Bronchial epithelial cell (primary cell): Measurements from ENCODE around the gene TRIM31. TPM values are rescaled to one million over a fixed set of nuclear protein-coding genes. Genes with fewer than 3 reads are reported as not detected.
"Not testable (repeated sequence)": the region's sequence is repeated elsewhere in the genome, so short reads cannot be mapped to it uniquely, and the experiment has no call there.

Experiments
- DNase-seq: peaks from one replicate; pipeline ENCODE4 v3.0.0-alpha.2; 2010; ENCODE audit warnings: low read depth
- FAIRE-seq: peaks from 2 replicates; lab custom pipeline; 2011; peaks lifted over from hg19 to GRCh38; lab: Jason Lieb, UNC
- H3K27me3 ChIP-seq: 2 replicates; pipeline ENCODE4 v1.5.1; 2011; ENCODE audit warnings: low read length; ENCODE audit not compliant: control insufficient read depth, insufficient read depth
- H3K36me3 ChIP-seq: 2 replicates; pipeline ENCODE4 v1.5.1; 2011; ENCODE audit warnings: low read length; ENCODE audit not compliant: control insufficient read depth, insufficient read depth
- H3K4me3 ChIP-seq: 2 replicates; pipeline ENCODE4 v1.5.1; 2011; ENCODE audit warnings: mild to moderate bottlenecking, low read depth, low read length, control low read depth
- CTCF ChIP-seq: IDR thresholded peaks from 2 replicates; pipeline ENCODE4 v1.5.1; 2011; ENCODE audit warnings: mild to moderate bottlenecking, moderate library complexity, low read length, control low read depth, inconsistent platforms; ENCODE audit not compliant: insufficient read depth, severe bottlenecking
- total RNA-seq: library from RNA; depleted of rRNA; stranded (reverse); fragments of >200 nt; gene quantifications from 2 replicates; pipeline ENCODE4 v1.2.1, GENCODE V29; 2014

Gene TRIM31
- total RNA-seq, 1 donor from 2014 or later, result not detected

GRCh38 chr6:30144811-30145210 lies 31.9 kb upstream of the TRIM31 start:
- H3K4me3 ChIP-seq, result no peak overlapping the region
- H3K36me3 ChIP-seq, result no peaks in the 10 kb centered on the region

DNA sequence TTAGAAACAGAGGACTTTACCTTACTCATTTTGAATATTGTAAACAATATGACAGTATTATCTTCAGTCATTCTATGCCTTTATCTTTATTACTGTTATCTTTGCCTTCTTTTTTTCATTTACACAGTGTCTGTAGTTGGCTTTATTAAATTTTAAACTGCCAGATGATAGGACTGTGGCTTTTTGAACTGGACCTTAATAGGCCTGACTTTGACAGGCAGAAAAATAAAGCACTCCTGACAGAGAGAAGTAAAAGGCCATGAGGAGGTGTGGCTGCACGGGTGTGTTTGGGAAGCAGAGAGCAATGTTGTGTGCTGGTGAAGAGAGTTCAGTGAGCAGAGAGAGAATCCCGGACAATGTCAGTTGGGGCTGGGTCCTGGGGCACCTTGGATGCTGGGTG lies 30.9 kb upstream of the TRIM31 start:
- H3K27me3 ChIP-seq, result peaks cover 8% of the 10 kb centered on the region
- H3K36me3 ChIP-seq, result no peaks in the 10 kb centered on the region
- FAIRE-seq, result no peak
- no peak for TF ChIP-seq CTCF
- DNase-seq, result no peak
- no peak overlapping the region for H3K4me3 ChIP-seq

More at GRCh38 chr6:30144811-30145210, 31.9 kb upstream of the TRIM31 start:
- TF ChIP-seq CTCF, result no peak
- H3K27me3 ChIP-seq, result peaks cover 8% of the 10 kb centered on the region
- FAIRE-seq (no peak), DNase-seq (no peak)

DNA sequence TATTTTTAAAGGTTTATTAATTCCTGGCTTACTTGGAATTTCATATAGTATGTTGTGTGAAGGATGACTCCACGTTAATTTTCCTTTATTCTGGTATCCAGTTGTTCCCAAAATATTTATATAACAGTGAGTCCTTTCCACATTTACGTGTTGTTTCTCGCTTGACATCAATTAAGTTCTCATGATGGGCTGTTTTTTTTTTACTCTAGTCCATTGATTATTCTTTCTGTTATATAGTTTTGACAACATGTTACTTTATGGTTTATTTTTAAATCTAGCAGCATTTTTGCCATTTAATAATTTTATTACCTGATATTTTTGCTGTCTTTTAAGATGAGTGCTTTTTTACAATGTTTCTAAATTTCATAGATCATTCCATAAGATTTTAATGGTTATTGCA lies 29.8 kb upstream of the TRIM31 start:
- Histone ChIP-seq H3K27me3 (peaks cover 8% of the 10 kb centered on the region), H3K36me3 (no peaks in the 10 kb centered on the region)
- no peak for TF ChIP-seq CTCF

DNA sequence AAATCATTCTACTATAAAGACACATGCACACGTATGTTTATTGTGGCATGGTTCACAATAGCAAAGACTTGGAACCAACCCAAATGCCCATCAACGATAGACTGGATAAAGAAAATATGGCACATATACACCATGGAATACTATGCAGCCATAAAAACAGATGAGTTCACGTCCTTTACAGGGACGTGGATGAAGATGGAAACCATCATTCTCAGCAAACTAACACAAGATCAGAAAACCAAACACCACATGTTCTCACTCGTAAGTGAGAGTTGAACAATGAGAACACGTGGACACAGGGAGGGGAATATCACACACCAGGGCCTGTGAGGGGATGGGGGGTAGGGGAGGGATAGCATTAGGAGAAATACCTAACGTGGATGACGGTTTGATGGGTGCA lies 27.4 kb upstream of the TRIM31 start:
- not testable (repeated sequence) for DNase-seq, H3K36me3 ChIP-seq, H3K27me3 ChIP-seq, H3K4me3 ChIP-seq, FAIRE-seq

More for the DNA sequence above, 29.8 kb upstream of the TRIM31 start:
- H3K4me3 ChIP-seq, result no peak overlapping the region
- DNase-seq (no peak), FAIRE-seq (no peak)

- no peak for DNase-seq
- H3K36me3 ChIP-seq, result no peaks in the 10 kb centered on the region
- no peak for FAIRE-seq
- H3K27me3 ChIP-seq, result peaks cover 2% of the 10 kb centered on the region
- TF ChIP-seq CTCF, result no peak
- no peak overlapping the region for H3K4me3 ChIP-seq
Measured at GRCh38 chr6:30136570-30137286, 23.8 kb upstream of the TRIM31 start.

DNA sequence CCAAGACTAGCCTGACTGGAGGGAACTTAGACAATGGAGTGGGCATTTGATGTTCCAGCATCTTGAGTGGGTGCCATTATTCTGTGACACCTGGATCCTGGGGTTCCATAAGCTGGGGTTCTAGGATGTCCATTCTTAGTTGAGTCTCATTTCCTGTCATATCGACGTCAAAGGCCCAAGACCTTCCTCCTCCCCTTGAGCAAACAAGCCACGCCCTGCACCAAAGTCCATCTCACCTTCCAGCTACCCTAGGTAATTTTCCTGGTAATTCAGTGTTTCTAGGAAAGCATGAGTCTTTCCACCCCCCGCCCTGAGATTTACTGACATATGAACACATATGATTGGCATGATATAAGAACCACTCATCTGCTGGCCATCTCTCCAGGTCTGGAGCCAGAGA lies 22.9 kb upstream of the TRIM31 start, which contains the start of gene TRIM40:
TRIM40 (plus strand) TSS at position 384 of the 400 bp plus-strand sequence. CDS start 897 bp downstream, outside the sequence.
- H3K27me3 ChIP-seq, result no peaks in the 10 kb centered on the region
- DNase-seq, result no peak
- no peak for FAIRE-seq
- no peaks in the 10 kb centered on the region for H3K36me3 ChIP-seq
- no peak within 1 kb of the TSS for H3K4me3 ChIP-seq
- TF ChIP-seq CTCF, result no peak
